DLD1 (cell line): Measurements from ENCODE around the gene SRRM4.

ENCODE experiments used
- in situ Hi-C: cut with HindIII; loops from 2 replicates; pipeline ENCODE4 v1.10.0; 2017; ENCODE audit warnings: low sequenced_read_pairs

Gene SRRM4

DNA sequence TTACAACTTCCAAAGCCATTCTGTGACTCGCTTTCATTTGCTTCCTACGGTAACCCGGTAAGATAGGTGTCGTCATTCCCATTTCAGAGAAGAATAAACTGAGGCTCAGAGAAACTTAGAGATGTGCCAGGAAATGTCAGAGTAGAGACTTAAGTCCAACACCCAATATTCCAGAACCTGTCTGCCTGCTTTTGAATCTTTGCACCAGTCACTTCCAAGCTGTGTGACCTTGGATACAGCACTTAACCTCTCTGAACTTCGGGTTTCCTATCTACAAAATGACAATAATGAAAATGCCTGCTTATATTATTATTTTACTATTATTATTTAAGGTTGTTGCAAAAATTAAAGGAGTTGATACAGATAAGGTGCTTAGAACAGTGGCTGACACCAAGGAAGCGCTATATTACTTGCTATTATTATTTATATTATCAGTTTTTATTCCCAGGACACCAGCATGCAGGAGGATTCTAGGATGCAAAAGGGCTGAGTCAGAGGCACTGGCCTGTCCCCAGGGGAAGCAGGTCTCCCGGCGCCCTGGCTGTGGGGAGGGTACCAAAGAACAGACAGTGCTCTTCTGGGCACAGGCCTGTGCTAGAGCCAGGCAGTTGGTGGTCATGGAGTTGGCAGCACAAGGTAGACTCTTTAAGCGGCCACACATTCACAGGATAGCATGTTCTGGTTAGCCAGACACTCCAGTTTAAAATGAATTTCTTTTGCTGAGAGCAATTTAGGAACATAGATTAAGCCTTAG, 202.8 kb downstream of the SRRM4 start:
- in situ Hi-C loops: no loop called here

DNA sequence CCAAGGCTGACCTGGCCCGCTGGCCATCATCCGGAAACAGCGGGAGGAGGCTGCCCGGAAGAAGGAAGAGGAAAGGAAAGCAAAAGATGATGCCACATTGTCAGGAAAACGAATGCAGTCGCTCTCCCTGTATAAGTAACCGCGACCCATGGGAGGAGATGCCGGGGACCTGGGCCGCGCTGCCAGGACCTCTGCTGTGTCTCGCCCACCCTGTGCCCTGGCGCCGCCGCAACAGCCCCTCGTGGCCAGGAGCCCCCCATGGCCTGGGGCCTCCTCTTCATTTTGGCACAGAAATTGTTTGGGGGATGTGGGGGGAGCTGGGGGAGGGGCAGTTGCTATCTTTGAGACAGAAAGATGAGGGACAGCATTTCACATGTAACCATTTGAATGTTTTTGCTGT, 213.9 kb downstream of the SRRM4 start:
- in situ Hi-C loops: no loop called here

DNA sequence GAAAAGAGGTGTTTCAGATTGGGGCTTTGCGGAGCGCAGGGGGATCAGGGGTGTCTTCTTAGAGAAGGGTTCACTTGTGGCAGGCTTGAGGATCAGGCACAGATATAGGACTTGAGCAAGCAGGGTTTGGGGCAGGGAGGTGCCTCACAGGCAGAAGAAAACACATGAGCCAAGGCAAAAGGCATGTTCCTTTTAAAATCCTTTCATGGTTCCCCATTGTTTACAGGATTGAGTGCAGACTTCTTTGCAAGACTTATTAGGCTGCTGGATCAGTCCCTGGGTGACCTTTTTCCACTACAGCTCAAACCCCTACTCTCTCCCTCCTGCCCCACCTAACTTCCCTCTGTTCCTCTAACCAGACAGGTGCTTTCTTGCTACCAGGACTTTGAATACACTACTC, 217.1 kb downstream of the SRRM4 start:
- in situ Hi-C loops: no loop called here

DNA sequence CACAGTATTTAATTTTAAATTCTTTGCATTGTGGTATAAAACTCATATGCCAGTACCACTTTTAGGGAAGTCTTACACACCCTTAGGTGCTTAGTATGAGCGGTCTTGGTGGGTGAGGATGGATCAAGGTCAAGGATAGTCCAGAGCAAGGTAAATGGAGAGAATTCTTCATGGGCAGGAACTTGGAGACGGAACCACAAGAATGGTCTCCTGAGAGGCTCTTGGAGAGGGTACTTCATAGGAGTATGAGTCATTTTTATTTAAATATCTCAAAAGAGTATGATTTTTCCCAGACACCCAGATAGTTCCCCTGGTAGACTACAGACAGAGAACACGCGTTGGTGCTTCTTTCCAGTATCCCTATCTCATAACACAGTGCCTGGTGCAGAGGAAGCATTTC, 219.3 kb downstream of the SRRM4 start:
- in situ Hi-C loops: no loop called here

DNA sequence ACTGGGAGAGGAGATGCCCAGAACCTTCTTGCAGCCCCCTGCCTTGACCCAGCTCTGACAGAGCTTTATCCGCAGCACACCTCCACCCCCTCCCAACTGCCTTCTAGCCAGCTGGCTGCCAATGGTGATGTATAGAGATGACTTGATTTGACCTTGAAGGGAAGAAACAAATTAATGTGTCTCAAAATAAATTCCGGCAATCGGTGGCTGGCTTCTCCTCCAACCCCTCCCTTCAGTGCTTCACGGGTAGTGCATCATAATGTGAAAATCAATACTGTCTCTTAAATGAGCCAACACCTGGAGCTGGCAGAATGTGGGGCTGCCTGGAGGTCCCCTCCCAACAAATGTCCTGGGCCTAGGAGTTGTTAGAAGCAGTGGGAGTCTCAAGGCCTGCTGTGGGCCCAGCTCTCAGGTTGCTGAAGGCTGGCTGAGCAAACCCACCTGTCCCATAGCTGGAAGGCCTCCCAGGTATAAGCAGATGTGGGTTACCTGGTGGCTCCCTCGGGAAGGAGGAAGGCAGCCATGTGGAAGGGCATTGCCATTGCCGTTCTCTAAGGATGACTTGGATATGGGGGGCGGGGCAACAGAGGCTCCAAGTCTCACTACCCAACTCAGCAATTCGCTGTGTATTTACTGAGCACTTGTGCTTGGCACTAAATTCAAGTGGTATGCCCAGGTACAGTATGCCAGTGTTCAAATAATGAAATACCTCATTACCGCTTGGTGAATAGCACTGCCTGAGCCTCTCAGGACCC, 220.6 kb downstream of the SRRM4 start:
- in situ Hi-C loops: no loop called here

DNA sequence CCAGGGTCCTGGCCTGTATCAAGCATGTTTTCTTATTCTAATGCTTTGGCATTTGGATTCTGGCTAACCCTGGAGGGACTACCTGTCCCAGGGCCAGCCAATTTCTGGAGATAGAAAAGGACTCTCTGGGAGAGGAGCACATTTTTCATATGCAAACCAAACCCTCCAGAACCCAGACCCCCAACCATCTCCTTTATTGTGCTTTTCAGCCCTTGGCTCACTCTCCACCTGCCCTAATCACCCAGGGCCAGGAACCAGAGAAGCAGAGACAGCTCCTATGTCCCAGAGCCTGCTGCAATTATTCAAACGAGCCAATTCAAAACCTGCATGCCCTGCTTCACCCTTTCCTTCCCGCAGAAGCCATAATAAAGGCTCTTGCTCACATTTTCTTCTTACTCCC, 221.2 kb downstream of the SRRM4 start:
- in situ Hi-C loops: no loop called here

DNA sequence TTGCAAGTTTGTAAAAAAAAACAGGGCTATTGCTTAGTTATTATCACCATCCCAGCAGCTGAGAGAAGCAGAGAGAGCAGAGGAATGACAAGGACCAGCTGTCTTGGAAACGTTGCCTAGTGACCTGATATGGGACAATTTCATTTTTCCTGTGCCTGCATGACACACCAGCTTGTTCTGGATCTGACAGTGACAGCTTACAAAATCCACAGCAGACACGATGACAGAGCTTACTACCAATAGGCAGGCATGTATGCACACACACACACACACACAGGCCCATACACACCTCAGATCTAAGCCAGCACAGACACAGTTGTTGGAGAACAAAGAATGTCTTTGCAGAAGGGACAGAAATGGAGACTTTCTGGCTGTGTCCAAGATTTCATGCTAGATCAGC, 222.8 kb downstream of the SRRM4 start:
- in situ Hi-C loops: no loop called here

DNA sequence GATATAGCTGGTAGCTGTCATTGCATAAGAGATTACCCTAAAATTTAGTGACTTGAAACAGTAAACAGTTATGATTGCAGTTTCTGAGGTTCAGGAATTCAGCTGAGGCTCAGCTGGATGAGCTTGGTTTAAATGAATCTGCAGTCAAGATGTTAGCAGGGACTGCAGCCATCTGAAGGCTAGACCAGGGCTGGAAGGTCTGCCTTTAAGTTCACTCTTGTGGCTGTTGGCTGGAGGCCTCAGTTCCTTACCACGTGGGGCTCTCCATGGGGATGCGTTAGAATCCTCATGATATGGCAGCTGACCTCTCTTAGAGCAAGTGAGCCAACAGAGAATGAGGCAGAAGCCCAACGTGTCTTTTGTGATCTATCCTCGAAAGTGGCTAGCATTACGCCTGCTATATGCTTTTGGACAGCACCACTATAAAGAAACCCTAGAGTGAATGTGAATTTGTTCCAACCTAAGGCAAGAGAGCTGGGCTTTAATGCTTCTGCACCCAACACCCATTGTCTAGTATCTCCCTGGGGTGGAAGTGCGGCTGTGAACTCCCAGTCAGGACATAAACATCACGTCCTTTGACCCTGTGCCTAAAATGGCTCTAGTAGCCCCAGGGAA, 223.4 kb downstream of the SRRM4 start:
- in situ Hi-C loops: no loop called here

DNA sequence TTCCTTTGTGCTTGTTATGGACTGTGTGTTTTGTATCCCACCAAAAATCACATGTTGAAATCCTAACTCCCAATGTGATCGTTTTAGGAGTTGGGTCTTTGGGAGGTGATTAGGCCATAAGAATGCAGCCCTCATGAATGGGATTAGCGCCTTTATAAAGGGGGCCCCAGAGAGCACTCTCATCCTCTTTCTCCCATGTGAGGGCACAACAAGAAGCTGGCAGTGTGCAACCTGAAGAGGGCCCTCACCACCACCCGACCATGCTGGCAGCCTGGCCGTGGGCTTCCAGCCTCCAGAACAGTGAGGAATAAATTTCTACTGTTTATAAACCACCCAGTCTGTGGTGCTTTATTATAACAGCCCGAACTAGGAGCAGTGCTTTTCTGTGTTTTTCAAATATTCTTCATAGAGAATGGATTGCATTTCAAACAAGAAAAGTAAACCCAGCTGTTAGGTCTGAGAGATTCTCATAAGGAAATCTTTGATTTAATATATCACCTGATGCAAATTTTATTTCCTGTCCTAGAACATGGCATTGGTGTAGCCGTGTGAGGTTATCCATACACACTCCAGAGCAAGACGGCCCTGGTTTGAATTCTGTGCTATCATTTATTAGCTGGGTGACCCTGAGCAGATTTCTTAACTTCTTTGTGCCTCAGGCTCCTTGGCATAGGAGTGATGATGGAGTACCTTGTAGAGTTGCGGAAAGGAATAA, 225.2 kb downstream of the SRRM4 start:
- in situ Hi-C loops: no loop called here

DNA sequence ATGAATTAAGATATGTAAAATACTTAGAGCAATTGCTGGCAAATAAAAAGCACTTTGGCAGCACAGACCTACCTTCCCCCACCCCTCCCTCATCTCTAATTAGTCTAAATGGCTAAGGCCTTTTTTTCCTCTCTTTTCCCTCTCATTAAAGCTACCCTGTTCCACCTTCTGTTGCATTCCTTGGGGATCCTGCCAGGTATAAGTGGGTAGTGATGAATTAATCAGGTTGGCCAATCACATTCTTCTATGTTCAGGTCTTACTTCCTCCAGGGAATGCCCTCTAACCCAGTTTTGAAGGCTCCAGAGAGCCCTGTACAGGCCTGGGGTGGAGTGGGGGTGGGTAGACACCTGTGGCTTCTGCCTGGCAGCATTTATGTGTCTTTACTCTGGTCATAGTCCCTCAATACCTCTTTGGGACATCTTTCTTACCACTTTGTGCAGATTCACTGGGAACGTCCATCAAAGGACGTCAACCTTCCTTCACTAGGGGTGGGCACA, 225.8 kb downstream of the SRRM4 start:
- in situ Hi-C loops: no loop called here

DNA sequence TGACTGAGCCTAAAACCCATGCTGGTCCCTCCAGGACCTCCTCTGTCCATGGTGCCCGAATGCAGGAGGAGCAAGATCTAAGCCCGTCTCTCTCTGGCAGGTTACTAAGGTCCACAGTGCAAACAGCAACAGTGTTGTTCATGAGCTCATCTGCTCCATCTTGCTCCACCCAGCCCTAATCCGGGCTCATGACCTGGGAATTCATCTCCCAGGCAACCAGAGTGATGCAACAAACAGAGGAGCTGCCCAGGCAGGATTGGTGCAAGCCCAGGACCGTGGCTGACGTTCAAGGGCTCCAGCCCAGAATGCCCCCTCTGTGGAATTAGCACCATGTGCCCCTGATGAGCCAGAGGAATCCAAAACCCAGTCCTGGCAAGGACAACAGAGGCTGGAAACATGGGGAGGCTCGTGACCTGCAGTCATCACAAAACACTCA, 227.3 kb downstream of the SRRM4 start:
- in situ Hi-C loops: no loop called here

DNA sequence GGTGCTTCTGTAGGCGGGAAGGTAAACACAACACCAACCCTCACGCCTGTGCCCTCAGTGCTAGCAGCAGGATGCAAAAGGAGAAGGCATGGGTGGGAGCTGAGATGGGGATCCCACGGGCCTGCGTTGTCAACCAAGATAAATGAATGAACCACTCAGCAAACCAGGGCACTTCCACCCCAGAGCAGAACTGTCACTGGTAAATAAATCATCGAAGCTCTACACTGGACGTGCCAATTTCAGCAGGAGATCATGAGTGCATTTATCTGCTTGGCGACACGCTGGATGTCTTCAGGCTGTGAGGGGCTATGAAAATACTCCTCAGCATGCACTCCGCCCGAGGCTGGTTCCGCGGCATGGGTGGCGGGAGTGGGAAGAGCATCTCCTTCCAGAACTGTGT, 230.5 kb downstream of the SRRM4 start:
- in situ Hi-C loops: no loop called here
